ENCODE results near the gene NDUFAF8.

DNA sequence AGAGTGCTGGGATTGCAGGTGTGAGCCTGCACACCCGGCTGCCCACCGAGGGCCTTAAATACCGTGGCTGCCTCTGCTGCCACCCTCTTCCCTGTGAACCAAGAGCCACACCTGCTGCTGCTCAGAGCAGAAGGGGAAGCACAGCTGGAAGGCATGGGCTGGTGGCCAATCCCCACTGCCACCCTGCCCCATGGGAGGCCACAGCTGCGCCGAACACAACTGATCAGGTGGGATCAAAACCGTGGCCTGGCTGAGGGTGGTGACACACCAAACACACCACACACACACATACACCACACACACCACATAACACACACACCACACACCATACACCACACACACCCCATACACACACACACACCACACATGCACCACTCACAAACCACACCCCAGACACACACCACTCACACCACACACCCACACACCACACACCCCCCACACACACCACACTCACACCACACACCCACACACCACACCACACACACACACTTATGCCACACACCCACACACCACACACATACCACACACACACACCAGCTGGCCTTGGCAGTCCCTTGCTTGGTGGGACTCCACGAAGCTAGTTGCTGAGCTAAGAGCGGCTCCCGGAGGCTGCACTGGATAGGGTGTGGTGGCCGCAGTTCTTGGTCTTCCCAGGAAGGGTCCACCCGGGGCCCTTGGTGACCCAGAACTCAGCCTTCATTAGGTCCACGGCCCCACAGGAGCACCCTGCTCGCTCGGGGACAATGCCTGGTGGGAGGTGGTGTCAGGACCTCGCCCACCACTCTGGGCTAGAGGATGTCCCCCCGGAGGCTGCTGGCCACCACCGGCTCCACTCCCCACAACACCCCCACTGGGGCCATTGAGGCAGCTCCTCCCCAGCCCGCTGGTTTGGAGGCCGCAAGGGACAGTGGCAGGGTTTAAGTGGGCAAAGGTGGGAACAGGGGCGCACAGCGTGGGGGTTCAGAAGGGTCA lies 31.2 kb upstream of the NDUFAF8 start:
- TF ChIP-seq, protein P1, sequence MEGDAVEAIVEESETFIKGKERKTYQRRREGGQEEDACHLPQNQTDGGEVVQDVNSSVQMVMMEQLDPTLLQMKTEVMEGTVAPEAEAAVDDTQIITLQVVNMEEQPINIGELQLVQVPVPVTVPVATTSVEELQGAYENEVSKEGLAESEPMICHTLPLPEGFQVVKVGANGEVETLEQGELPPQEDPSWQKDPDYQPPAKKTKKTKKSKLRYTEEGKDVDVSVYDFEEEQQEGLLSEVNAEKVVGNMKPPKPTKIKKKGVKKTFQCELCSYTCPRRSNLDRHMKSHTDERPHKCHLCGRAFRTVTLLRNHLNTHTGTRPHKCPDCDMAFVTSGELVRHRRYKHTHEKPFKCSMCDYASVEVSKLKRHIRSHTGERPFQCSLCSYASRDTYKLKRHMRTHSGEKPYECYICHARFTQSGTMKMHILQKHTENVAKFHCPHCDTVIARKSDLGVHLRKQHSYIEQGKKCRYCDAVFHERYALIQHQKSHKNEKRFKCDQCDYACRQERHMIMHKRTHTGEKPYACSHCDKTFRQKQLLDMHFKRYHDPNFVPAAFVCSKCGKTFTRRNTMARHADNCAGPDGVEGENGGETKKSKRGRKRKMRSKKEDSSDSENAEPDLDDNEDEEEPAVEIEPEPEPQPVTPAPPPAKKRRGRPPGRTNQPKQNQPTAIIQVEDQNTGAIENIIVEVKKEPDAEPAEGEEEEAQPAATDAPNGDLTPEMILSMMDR (IDR thresholded peaks at IDR 0.05), result no peak
- TF ChIP-seq POLR2A (IDR thresholded peaks at IDR 0.05) (no peak), POLR2AphosphoS5 (IDR thresholded peaks at IDR 0.05) (no peak), EP300 (IDR thresholded peaks at IDR 0.05; ENCODE audit: low read depth) (no peak)

All from transverse colon (tissue), 4 donors.